ENCODE results near the gene MRPL30. TPM values are rescaled to one million over a fixed set of nuclear protein-coding genes. Genes with fewer than 3 reads are reported as not detected.
"Not testable (repeated sequence)": the region's sequence is repeated elsewhere in the genome, so short reads cannot be mapped to it uniquely, and the experiment has no call there.

Gene MRPL30
- polyA plus RNA-seq (2013, experiment 1 of 2; ENCODE audit: insufficient read length): 39.1 TPM
- 38.3 TPM for polyA plus RNA-seq (2013, experiment 2 of 2; ENCODE audit: insufficient read length)

- DNase-seq: peak; percentile 95
Observed at GRCh38 chr2:99180755-99181623, at the start of gene MRPL30, which contains the start of gene MITD1. Gene MRPL30, plus strand, starts transcription at chr2:99181184. Its CDS starts 5,020 bp downstream, at chr2:99186204. Gene MITD1, minus strand, starts transcription at chr2:99181058. Its CDS starts 77 bp downstream, at chr2:99180981.

GRCh38 chr2:99135044-99135556, 45.9 kb upstream of the MRPL30 start:
- DNase-seq: not testable (repeated sequence)

- DNase-seq: no peak
Observed at GRCh38 chr2:99139003-99139402, 42.0 kb upstream of the MRPL30 start.

GRCh38 chr2:99140056-99140859, 40.7 kb upstream of the MRPL30 start:
- no peak for DNase-seq

GRCh38 chr2:99140860-99141109, 40.2 kb upstream of the MRPL30 start:
- no peak for DNase-seq

- DNase-seq: peak; percentile 77
Observed at GRCh38 chr2:99141110-99142108, 39.6 kb upstream of the MRPL30 start, which contains the start of gene C2orf15. Gene C2orf15, plus strand, starts transcription at chr2:99141707. Its CDS starts 8,852 bp downstream, at chr2:99150559.

GRCh38 chr2:99150706-99151105, 30.3 kb upstream of the MRPL30 start:
- peak; percentile 47 for DNase-seq

- DNase-seq: no peak
Observed at GRCh38 chr2:99152199-99152895, 28.6 kb upstream of the MRPL30 start.

- peak; percentile 2 for DNase-seq
Observed at GRCh38 chr2:99153921-99154604, 26.9 kb upstream of the MRPL30 start.

GRCh38 chr2:99154643-99155536, 26.1 kb upstream of the MRPL30 start, which contains the start of the genes LIPT1 and TSGA10:
Gene LIPT1, plus strand, starts transcription at chr2:99154967. Its CDS starts 6,991 bp downstream, at chr2:99161958.
Gene TSGA10, minus strand, starts transcription at chr2:99154942. Its CDS starts 45,503 bp downstream, at chr2:99109439.
- peak; percentile 88 for DNase-seq

- DNase-seq: no peak
Observed at GRCh38 chr2:99156891-99157290, 24.1 kb upstream of the MRPL30 start.

- no peak for DNase-seq
Observed at GRCh38 chr2:99158599-99158998, 22.4 kb upstream of the MRPL30 start.

GRCh38 chr2:99159594-99159993, 21.4 kb upstream of the MRPL30 start:
- DNase-seq: no peak

GRCh38 chr2:99166218-99166617, 14.8 kb upstream of the MRPL30 start:
- DNase-seq: no peak

- no peak for DNase-seq
Observed at GRCh38 chr2:99169534-99169933, 11.4 kb upstream of the MRPL30 start.

GRCh38 chr2:99171377-99172140, 9.4 kb upstream of the MRPL30 start:
- DNase-seq: no peak

GRCh38 chr2:99181624-99182000, 628 bp downstream of the MRPL30 start:
- no peak for DNase-seq

- no peak for DNase-seq
Observed at GRCh38 chr2:99183025-99183424, 2.0 kb downstream of the MRPL30 start.

Data from fibroblast of skin of abdomen (primary cell).